PC-9 (cell line): ENCODE results near the gene MAP2K1. TPM values are rescaled to one million over a fixed set of nuclear protein-coding genes. Genes with fewer than 3 reads are reported as not detected.
"Not testable (repeated sequence)": the region's sequence is repeated elsewhere in the genome, so short reads cannot be mapped to it uniquely, and the experiment has no call there.

Experiments used
- BruUV-seq: library from RNA; stranded (reverse); fragments of 400-500 nt; replicated peaks from 2 replicates; lab custom pipeline; 2021; lab: Mats Ljungman, UMichigan
- CTCF ChIA-PET: fragments of 300-600 bp; sonication (Branson Sonifier 250); formaldehyde crosslinking; loops from one replicate; lab custom pipeline; 2022; ENCODE audit warnings: antibody characterized with exemption; lab: Charles Lee
- POLR2A ChIA-PET: fragments of 300-600 bp; sonication (Branson Sonifier 250); formaldehyde crosslinking; loops from one replicate; lab custom pipeline; 2022; ENCODE audit warnings: antibody characterized with exemption; ENCODE audit not compliant: unreplicated experiment; lab: Charles Lee
- DNase-seq, 2 experiments: peaks; one replicate each; pipeline versions ENCODE4 v3.0.0 to v3.0.0-alpha.2; 2015 to 2022; ENCODE audit warnings: mixed read lengths in 1 of 2
- H2AFZ ChIP-seq: fragments of 200-600 bp; sonication (generic); 2 replicates; pipeline ENCODE4 v1.8.1; 2017; ENCODE audit warnings: antibody characterized with exemption
- H3F3A ChIP-seq: fragments of 200-600 bp; sonication (generic); 2 replicates; pipeline ENCODE4 v1.8.1; 2017; ENCODE audit warnings: antibody characterized with exemption, mild to moderate bottlenecking, low read depth; ENCODE audit not compliant: insufficient read depth
- H3K27ac ChIP-seq: fragments of 200-600 bp; sonication (generic); 2 replicates; pipeline ENCODE4 v1.6.1; 2016; ENCODE audit warnings: mixed run types
- H3K27me3 ChIP-seq: fragments of 200-600 bp; sonication (generic); 2 replicates; pipeline ENCODE4 v1.6.1; 2016; ENCODE audit warnings: low read depth, mixed run types; ENCODE audit not compliant: insufficient read depth
- H3K36me3 ChIP-seq: fragments of 200-600 bp; sonication (generic); 2 replicates; pipeline ENCODE4 v1.6.1; 2016; ENCODE audit warnings: low read depth, mixed run types
- H3K4me1 ChIP-seq: fragments of 200-600 bp; sonication (generic); replicated peaks from 2 replicates; pipeline ENCODE4 v1.6.1; 2016; ENCODE audit warnings: mixed run types; ENCODE audit not compliant: insufficient read depth
- H3K4me2 ChIP-seq: fragments of 200-600 bp; sonication (generic); 2 replicates; pipeline ENCODE4 v1.6.1; 2017; ENCODE audit warnings: mixed run types
- H3K4me3 ChIP-seq: fragments of 200-600 bp; sonication (generic); 2 replicates; pipeline ENCODE4 v1.6.1; 2016; ENCODE audit warnings: mixed run types
- H3K79me2 ChIP-seq: fragments of 200-600 bp; sonication (generic); 2 replicates; pipeline ENCODE4 v1.6.1; 2017; ENCODE audit warnings: low read depth, mixed run types
- H3K9me2 ChIP-seq: fragments of 200-600 bp; sonication (generic); 2 replicates; pipeline ENCODE4 v1.8.1; 2017; ENCODE audit warnings: mild to moderate bottlenecking; ENCODE audit not compliant: insufficient read depth
- H3K9me3 ChIP-seq: fragments of 200-600 bp; sonication (generic); 2 replicates; pipeline ENCODE4 v1.8.1; 2016; ENCODE audit warnings: low read depth; ENCODE audit not compliant: insufficient read depth
- H4K20me1 ChIP-seq: fragments of 200-600 bp; sonication (generic); 2 replicates; pipeline ENCODE4 v1.8.1; 2017; ENCODE audit not compliant: insufficient read depth
- CTCF ChIP-seq: fragments of 200-600 bp; sonication (generic); conservative IDR thresholded peaks from 2 replicates; pipeline ENCODE4 v1.6.1; 2017; ENCODE audit warnings: mixed run types, antibody characterized with exemption, mild to moderate bottlenecking, moderate library complexity
- EZH2 ChIP-seq: fragments of 200-600 bp; sonication (generic); IDR thresholded peaks from 2 replicates; pipeline ENCODE4 v1.8.0; 2017; ENCODE audit warnings: antibody characterized with exemption, low read depth
- intact Hi-C: fragments of 100-400 bp; cut with micrococcal nuclease; formaldehyde crosslinking; loops from one replicate; pipeline ENCODE4 v1.10.0; 2022; ENCODE audit not compliant: unreplicated experiment
- total RNA-seq: library from RNA; stranded (reverse); gene quantifications from 2 replicates; pipeline ENCODE4 v1.2.3, GENCODE V29; 2021

The MAP2K1 gene
- total RNA-seq, 1 experiment from 2014 or later = 78.6 TPM

GRCh38 chr15:66498501-66499386 is 112.0 kb downstream of the MAP2K1 start:
- no peak for TF ChIP-seq EZH2
- TF ChIP-seq CTCF = peak; percentile 55
- Histone ChIP-seq H3K9me2 (no peaks in the 10 kb centered on the region), H3K27me3 (no peaks in the 10 kb centered on the region), H3K79me2 (peaks cover 57% of the 10 kb centered on the region), H3K9me3 (no peaks in the 10 kb centered on the region), H3K4me2 (peak overlapping the region; percentile 90; the same call in 1 of the 2 replicates), H3F3A (peaks cover 63% of the 10 kb centered on the region), H4K20me1 (peaks cover 57% of the 10 kb centered on the region), H3K36me3 (peaks cover 44% of the 10 kb centered on the region), H2AFZ (no peak overlapping the region), H3K4me1 (peaks cover 25% of the 10 kb centered on the region), H3K27ac (peak overlapping the region; percentile 77), H3K4me3 (no peak overlapping the region)
- CTCF ChIA-PET = interaction anchor here (0.6 to 1.6 kb wide), 6 partner anchors 14 to 212 kb away, joined by 3 to 13 read pairs (median 3); partner anchors contain the start of gene MAP2K1
- POLR2A ChIA-PET = interaction anchor here (0.5 kb wide), 1 partner anchor 597 kb away, joined by 5 read pairs; no protein-coding TSS in a partner anchor
- intact Hi-C loops = loop anchor here (5.0 to 10.0 kb wide), 2 partner anchors 41 to 884 kb away; partner anchors contain the start of gene INTS14
- no TSS peak for BruUV-seq
- DNase-seq = no peak

- H3K4me3 ChIP-seq, H3K4me2 ChIP-seq, POLR2A ChIA-PET, H2AFZ ChIP-seq, H3K9me3 ChIP-seq, DNase-seq, H3K9me2 ChIP-seq, H3K27me3 ChIP-seq, BruUV-seq: not testable (repeated sequence)
- Histone ChIP-seq H3K27ac (0 out of 2 replicates have a peak overlapping the region, but pooled peaks have one; percentile 14), H3F3A (peaks cover 72% of the 10 kb centered on the region), H3K4me1 (peaks cover 25% of the 10 kb centered on the region), H3K79me2 (peaks cover 66% of the 10 kb centered on the region), H4K20me1 (peaks cover 57% of the 10 kb centered on the region), H3K36me3 (peaks cover 48% of the 10 kb centered on the region)
- intact Hi-C loops = loop anchor here (10.0 kb wide), 1 partner anchor 596 kb away; no protein-coding TSS in a partner anchor
- CTCF ChIA-PET = interaction anchor here (0.6 kb wide), 1 partner anchor 342 kb away, joined by 10 read pairs; no protein-coding TSS in a partner anchor
Measured at GRCh38 chr15:66500346-66500745, 113.6 kb downstream of the MAP2K1 start.

- ChIA-PET CTCF (no interaction called here), POLR2A (no interaction called here)
Measured at GRCh38 chr15:66502491-66502890, 115.8 kb downstream of the MAP2K1 start.

GRCh38 chr15:66503041-66503648 is 116.4 kb downstream of the MAP2K1 start:
- peaks cover 15% of the 10 kb centered on the region for H3K4me1 ChIP-seq
- intact Hi-C loops = loop anchor here (10.0 kb wide), 1 partner anchor 598 kb away; no protein-coding TSS in a partner anchor
- BruUV-seq, H2AFZ ChIP-seq, DNase-seq, H3K9me2 ChIP-seq, H3K27me3 ChIP-seq, CTCF ChIA-PET, H3K9me3 ChIP-seq: not testable (repeated sequence)
- H3K4me2 ChIP-seq = peak overlapping the region; percentile 85
- peaks cover 71% of the 10 kb centered on the region for H3K79me2 ChIP-seq
- peak overlapping the region; percentile 91 for H3K27ac ChIP-seq
- H3F3A ChIP-seq = peaks cover 68% of the 10 kb centered on the region
- peak overlapping the region; percentile 100 for H3K4me3 ChIP-seq
- H4K20me1 ChIP-seq = peaks cover 56% of the 10 kb centered on the region
- peaks cover 45% of the 10 kb centered on the region for H3K36me3 ChIP-seq
- POLR2A ChIA-PET = interaction anchor here (0.6 kb wide), 2 partner anchors 12 to 594 kb away, joined by 3 to 4 read pairs; no protein-coding TSS in a partner anchor

More at GRCh38 chr15:66502491-66502890, 115.8 kb downstream of the MAP2K1 start:
- Histone ChIP-seq H3K36me3 (peaks cover 45% of the 10 kb centered on the region), H3K9me3 (no peaks in the 10 kb centered on the region), H3F3A (peaks cover 71% of the 10 kb centered on the region), H3K79me2 (peaks cover 71% of the 10 kb centered on the region), H3K27me3 (no peaks in the 10 kb centered on the region), H3K4me2 (peak overlapping the region; percentile 85), H2AFZ (no peak overlapping the region), H4K20me1 (peaks cover 57% of the 10 kb centered on the region), H3K9me2 (no peaks in the 10 kb centered on the region), H3K4me3 (peak overlapping the region; percentile 100; the same call in 1 of the 2 replicates), H3K4me1 (peaks cover 15% of the 10 kb centered on the region), H3K27ac (peak overlapping the region; percentile 91; the same call in 1 of the 2 replicates)
- intact Hi-C loops = loop anchor here (10.0 kb wide), 1 partner anchor 598 kb away; no protein-coding TSS in a partner anchor
- no peak for DNase-seq
- TF ChIP-seq EZH2 = no peak
- no peak for TF ChIP-seq CTCF
- BruUV-seq = no TSS peak
